Measurements from ENCODE around the gene GUK1.
"Not testable (repeated sequence)": the region's sequence is repeated elsewhere in the genome, so short reads cannot be mapped to it uniquely, and the experiment has no call there.

GUK1 gene

DNA sequence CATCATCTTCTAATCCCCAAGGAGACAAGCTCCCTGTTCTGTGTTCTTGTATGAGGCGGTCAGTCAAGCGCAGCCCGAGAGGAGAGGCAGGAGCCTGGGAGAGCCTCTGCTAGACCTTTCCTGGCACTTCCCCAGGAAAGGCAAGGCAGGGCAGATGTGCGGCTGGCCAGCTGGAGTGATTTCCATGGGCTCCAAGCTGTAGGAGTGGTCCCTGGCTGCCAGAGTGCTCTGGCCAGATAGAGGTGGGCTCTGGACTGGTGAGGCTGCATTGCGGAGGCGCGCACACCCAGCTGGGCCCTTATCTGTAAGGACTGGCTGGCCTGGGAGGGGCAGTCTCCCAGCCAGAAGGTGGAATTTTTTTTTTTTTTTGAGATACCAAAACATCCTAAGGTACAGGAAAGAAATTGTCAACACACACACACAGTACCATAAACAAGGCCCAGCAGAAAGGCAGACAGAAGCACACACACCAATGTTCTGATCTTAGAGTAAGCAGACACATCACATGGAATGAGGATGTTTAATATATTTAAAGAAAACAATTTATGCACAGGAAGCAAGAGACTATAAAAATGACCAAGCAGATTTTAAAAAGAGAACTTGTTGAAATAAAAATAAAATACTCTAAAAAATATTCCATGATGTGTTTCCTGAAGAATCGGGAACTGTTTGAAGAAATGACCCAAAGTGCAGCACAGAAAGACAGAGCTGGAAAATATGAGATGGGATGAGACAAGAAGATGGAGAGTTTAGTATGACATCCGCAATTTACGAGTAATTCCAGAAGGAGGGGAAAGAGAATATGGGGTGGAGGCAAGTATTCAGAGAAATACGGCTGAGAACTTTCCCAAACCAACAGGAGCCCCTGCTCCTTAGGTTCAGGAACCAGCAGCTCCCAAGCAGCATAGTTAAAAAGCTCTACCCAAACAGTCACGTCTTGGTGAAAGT, 38.9 kb downstream of the GUK1 start:
- DNase-seq: no peak

GRCh38 chr1:228180271-228180958, 40.3 kb downstream of the GUK1 start:
- DNase-seq: no peak

DNA sequence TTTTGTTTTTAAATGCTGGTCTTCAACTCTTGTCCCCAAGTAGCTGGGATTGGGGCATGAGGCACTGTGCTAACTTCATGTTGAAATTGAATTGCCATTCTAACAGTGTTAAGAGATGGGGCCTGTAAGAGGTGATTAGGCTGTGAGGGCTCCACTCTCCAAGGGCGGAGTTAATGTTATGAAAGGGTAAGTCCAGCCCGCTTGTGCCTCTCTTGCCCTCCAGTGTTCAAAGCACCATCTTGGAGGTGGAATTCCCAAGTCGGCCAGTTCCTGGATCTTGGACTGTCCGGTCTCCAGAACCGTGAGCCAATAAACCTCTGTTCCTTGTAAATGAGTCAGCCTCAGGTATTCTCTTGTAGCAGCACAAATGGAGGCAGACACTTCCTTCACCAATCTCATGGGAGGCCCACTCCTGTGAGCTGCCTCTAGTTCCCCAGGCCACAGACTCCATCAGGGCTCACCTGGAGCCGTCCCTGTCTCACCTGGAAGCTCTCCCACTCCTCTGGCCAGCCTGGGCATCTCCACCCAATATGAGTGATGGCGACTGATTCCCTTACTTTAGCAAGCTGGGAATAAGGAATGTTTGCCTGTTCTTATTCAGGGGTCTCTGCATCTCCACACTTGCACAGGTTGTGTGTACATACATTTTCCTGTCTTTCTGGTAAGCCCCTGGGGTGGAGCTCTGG, 41.0 kb downstream of the GUK1 start:
- no peak for DNase-seq

DNA sequence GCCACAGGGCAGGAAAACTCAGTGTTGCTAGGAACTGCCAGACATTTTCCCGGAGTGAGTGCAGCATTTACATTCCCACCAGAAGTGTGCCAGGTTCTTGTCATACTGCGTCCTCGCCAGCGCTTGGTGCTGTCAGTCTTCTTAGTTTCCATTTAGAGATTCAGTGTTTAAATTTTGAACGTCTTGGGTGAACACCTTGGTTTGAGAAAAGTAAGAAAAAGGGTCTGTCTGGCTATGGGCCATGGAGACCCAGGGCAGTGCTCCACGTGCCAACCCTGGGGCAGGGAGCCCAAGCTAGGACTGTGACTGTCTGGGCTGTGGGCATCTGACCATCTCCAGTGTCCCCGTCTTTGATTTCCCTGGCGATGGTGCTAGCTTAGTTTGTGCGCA, 41.6 kb downstream of the GUK1 start:
- DNase-seq: no peak

GRCh38 chr1:228182296-228183030, 42.4 kb downstream of the GUK1 start:
- DNase-seq: no peak

DNA sequence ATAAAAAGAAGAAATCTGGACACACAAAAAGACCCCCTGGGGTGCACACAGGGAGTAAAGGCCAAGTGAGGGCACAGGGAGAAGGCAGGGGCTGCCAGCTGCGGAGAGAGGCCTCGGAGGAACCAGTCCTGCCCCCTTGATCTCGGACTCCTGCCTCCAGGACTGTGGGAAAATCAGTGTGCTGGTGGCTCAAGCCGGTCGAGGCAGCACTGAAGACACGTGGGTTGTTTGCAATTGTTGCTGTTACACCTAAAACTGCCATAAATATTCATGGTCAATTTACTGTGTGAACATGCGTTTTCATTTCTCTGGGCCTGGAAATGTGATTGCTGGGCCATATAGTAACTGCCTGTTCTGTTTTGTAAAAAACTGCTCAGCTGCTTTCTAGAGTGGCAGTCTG, 44.1 kb downstream of the GUK1 start:
- no peak for DNase-seq

GRCh38 chr1:228185641-228185965, 45.5 kb downstream of the GUK1 start:
- DNase-seq: no peak

GRCh38 chr1:228188249-228188648, 48.2 kb downstream of the GUK1 start:
- DNase-seq: not testable (repeated sequence)

- DNase-seq: no peak
Observed at GRCh38 chr1:228190182-228190581, 50.1 kb downstream of the GUK1 start.

DNA sequence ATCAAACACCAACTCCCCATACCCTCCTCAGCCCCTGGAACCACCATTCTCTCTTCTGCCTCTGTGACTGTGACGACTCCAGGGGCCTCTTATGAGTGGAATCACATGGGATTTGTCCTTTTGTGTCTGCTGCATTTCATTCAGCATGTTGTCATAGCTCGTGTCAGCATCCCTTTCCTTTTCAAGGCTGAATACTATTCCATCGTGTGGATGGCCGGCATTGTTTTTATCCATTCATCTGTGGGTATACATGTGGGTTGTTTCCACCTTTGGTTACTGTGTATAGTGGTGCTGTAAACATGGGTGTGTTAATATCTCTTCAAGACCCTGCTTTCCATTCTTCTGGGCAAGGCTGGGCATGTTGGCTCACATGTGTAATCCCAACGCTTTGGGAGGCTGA, 50.7 kb downstream of the GUK1 start:
- DNase-seq: no peak

DNA sequence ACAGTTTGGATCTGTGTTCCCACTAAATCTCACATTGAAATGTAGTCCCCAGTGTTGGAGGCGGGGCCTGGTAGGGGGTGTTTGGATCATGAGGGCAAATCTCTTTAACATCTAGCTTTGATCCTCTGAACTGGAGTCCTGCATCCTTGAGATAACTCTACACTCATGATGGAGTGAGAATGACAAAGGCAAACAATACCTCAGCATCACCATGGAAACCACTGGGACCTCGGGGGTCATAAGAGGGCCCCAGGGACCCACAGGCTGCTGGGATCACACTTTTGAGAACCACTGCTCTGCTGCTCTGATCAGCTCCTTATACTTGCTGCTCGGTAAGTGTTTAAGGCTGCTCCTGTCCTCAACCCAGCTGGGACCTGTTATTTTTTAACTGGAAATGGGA, 54.4 kb downstream of the GUK1 start:
- no peak for DNase-seq

- no peak for DNase-seq
Observed at GRCh38 chr1:228194921-228195812, 55.1 kb downstream of the GUK1 start.

GRCh38 chr1:228197555-228198147, 57.6 kb downstream of the GUK1 start:
- DNase-seq: no peak

Data from NCI-H1092 (cell line).